CD8-positive, alpha-beta memory T cell (primary cell): ENCODE results near the gene GBF1. TPM values are rescaled to one million over a fixed set of nuclear protein-coding genes. Genes with fewer than 3 reads are reported as not detected.

Experiments
- CTCF ChIA-PET: fragments of 350-600 bp; sonication (Branson Sonifier 250); formaldehyde crosslinking; loops from one replicate; lab custom pipeline; 2021; ENCODE audit warnings: antibody characterized with exemption; lab: Charles Lee
- POLR2A ChIA-PET: fragments of 350-600 bp; sonication (Branson Sonifier 250); formaldehyde crosslinking; loops from one replicate; lab custom pipeline; 2021; ENCODE audit warnings: antibody characterized with exemption; lab: Charles Lee
- DNase-seq, 5 donors: peaks; one replicate each; pipeline versions ENCODE4 v3.0.0 to v3.0.0-alpha.2; 2020 to 2022; ENCODE audit warnings: mixed read lengths in 1 of 5
- H3K27ac ChIP-seq: one replicate; pipeline ENCODE4 v1.7.0; 2013; ENCODE audit warnings: low read depth, mild to moderate bottlenecking, low read length, moderate library complexity
- H3K27me3 ChIP-seq: 2 replicates; pipeline ENCODE4 v1.7.0; 2013; ENCODE audit warnings: low read length, mild to moderate bottlenecking; ENCODE audit not compliant: insufficient read depth, poor library complexity, severe bottlenecking
- H3K36me3 ChIP-seq: 2 replicates; pipeline ENCODE4 v1.7.0; 2013; ENCODE audit warnings: mild to moderate bottlenecking, low read length, moderate library complexity; ENCODE audit not compliant: insufficient read depth
- H3K4me1 ChIP-seq: 2 replicates; pipeline ENCODE4 v1.7.0; 2013; ENCODE audit warnings: mild to moderate bottlenecking, low read length, moderate library complexity; ENCODE audit not compliant: insufficient read depth
- H3K4me3 ChIP-seq: 2 replicates; pipeline ENCODE4 v1.7.0; 2013; ENCODE audit warnings: mild to moderate bottlenecking, low read length
- H3K9me3 ChIP-seq: 2 replicates; pipeline ENCODE4 v1.7.0; 2013; ENCODE audit warnings: mild to moderate bottlenecking, low read length
- H3K27ac Mint-ChIP-seq, 8 donors: one replicate each; pipeline ENCODE4 v1.8.0; 2020 to 2021; ENCODE audit warnings: mixed read lengths in 8 of 8, mild to moderate bottlenecking in 6 of 8, inconsistent platforms in 3 of 8, moderate library complexity in 3 of 8
- H3K27me3 Mint-ChIP-seq, 2 donors: one replicate each; pipeline ENCODE4 v1.8.0; 2020 to 2021; ENCODE audit warnings: mixed read lengths in 2 of 2, mild to moderate bottlenecking in 1 of 2, moderate library complexity in 1 of 2
- H3K36me3 Mint-ChIP-seq, 3 donors: one replicate each; pipeline ENCODE4 v1.8.0; 2020 to 2021; ENCODE audit warnings: mixed read lengths in 3 of 3, inconsistent platforms in 1 of 3, mild to moderate bottlenecking in 1 of 3
- H3K4me1 Mint-ChIP-seq, 3 donors: one replicate each; pipeline ENCODE4 v1.8.0; 2020 to 2021; ENCODE audit warnings: mixed read lengths in 3 of 3, inconsistent platforms in 1 of 3, mild to moderate bottlenecking in 1 of 3
- H3K4me3 Mint-ChIP-seq, 7 donors: one replicate each; pipeline ENCODE4 v1.8.0; 2020 to 2021; ENCODE audit warnings: mixed read lengths in 7 of 7, mild to moderate bottlenecking in 6 of 7, moderate library complexity in 4 of 7, inconsistent platforms in 2 of 7
- H3K9me3 Mint-ChIP-seq, 5 donors: one replicate each; pipeline ENCODE4 v1.8.0; 2020 to 2022; ENCODE audit warnings: mixed read lengths in 5 of 5, mild to moderate bottlenecking in 3 of 5, moderate library complexity in 2 of 5, inconsistent platforms in 1 of 5
- polyA plus RNA-seq: library from polyadenylated mRNA; unstranded; fragments of 300-500 nt; fragmentation: Illumina TruSeq; gene quantifications from one replicate; pipeline ENCODE4 v1.2.3, GENCODE V29; 2021
- total RNA-seq, 2 experiments: library from RNA; stranded (reverse); gene quantifications; one replicate each; pipeline ENCODE4 v1.2.3, GENCODE V29; 2021

GBF1 gene
- total and polyA plus RNA-seq, 3 experiments from 2014 or later, result 21.6 to 39.2 (median 38.7) TPM

- H3K27ac Mint-ChIP-seq, result peak overlapping the region in 5 of 8 donors; percentile 23 to 93 (median 54)
- Histone ChIP-seq H3K36me3 (peaks cover 8% of the 10 kb centered on the region), H3K4me1 (peaks cover 28% of the 10 kb centered on the region), H3K27me3 (no peaks in the 10 kb centered on the region), H3K4me3 (no peak overlapping the region), H3K9me3 (no peaks in the 10 kb centered on the region), H3K27ac (no peak overlapping the region)
- H3K36me3 Mint-ChIP-seq, result peaks cover 0 to 55% (median 0%) of the 10 kb centered on the region in 3 donors
- ChIA-PET POLR2A (no interaction called here), CTCF (interaction anchor here (1.0 to 5.9 kb wide), 5 partner anchors 17 to 170 kb away, joined by 3 to 64 read pairs (median 3); partner anchors contain the start of gene C10orf95)
- no peaks in the 10 kb centered on the region for H3K27me3 Mint-ChIP-seq
- peak overlapping the region in 1 of 7 donors; percentile 48 for H3K4me3 Mint-ChIP-seq
- DNase-seq, result no peak
- peaks cover 20 to 40% (median 20%) of the 10 kb centered on the region in 3 donors for H3K4me1 Mint-ChIP-seq
- H3K9me3 Mint-ChIP-seq, result no peaks in the 10 kb centered on the region
Observed at GRCh38 chr10:102401342-102401654, 156.0 kb downstream of the GBF1 start.

DNA sequence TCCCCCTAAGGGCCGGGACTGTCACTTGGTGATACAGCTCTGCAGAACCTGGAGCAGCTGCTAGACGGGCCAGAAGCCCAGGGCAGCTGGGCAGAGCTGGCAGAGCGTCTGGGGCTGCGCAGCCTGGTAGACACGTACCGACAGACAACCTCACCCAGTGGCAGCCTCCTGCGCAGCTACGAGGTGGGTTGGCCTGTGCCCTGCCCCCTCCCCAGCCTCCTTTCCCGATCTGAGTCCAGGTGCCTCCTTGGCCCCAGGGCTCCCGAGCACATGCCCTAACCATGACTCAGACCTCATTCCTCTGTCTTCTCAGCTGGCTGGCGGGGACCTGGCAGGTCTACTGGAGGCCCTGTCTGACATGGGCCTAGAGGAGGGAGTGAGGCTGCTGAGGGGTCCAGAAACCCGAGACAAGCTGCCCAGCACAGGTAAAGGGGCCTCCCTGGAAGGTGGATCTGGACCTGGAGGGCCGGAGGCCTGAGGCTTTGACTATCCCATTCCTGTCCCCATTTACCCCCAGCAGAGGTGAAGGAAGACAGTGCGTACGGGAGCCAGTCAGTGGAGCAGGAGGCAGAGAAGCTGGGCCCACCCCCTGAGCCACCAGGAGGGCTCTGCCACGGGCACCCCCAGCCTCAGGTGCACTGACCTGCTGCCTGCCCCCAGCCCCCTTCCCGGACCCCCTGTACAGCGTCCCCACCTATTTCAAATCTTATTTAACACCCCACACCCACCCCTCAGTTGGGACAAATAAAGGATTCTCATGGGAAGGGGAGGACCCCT, 156.6 kb downstream of the GBF1 start:
- Histone ChIP-seq H3K4me3 (no peak overlapping the region), H3K27ac (no peak overlapping the region), H3K4me1 (peaks cover 22% of the 10 kb centered on the region), H3K9me3 (no peaks in the 10 kb centered on the region), H3K27me3 (no peaks in the 10 kb centered on the region), H3K36me3 (peaks cover 8% of the 10 kb centered on the region)
- no peaks in the 10 kb centered on the region for H3K27me3 Mint-ChIP-seq
- peaks cover 0 to 49% (median 0%) of the 10 kb centered on the region in 3 donors for H3K36me3 Mint-ChIP-seq
- no peak for DNase-seq
- no peaks in the 10 kb centered on the region for H3K9me3 Mint-ChIP-seq
- ChIA-PET POLR2A (no interaction called here), CTCF (interaction anchor here (1.0 to 5.9 kb wide), 6 partner anchors 17 to 172 kb away, joined by 3 to 64 read pairs (median 4); partner anchors contain the start of gene C10orf95)
- H3K4me3 Mint-ChIP-seq, result peak overlapping the region in 1 of 7 donors; percentile 48
- H3K27ac Mint-ChIP-seq, result peak overlapping the region in 2 of 8 donors; percentile 54 to 73
- peaks cover 14 to 34% (median 17%) of the 10 kb centered on the region in 3 donors for H3K4me1 Mint-ChIP-seq

- no peaks in the 10 kb centered on the region for H3K27me3 Mint-ChIP-seq
- POLR2A ChIA-PET, result no interaction called here
- no peak for DNase-seq
- no peak overlapping the region for H3K4me3 ChIP-seq
- H3K36me3 ChIP-seq, result peaks cover 8% of the 10 kb centered on the region
- H3K27ac Mint-ChIP-seq, result no peak overlapping the region
- H3K36me3 Mint-ChIP-seq, result peaks cover 0 to 44% (median 0%) of the 10 kb centered on the region in 3 donors
- peaks cover 12 to 28% (median 17%) of the 10 kb centered on the region in 3 donors for H3K4me1 Mint-ChIP-seq
- CTCF ChIA-PET, result interaction anchor here (1.0 to 4.3 kb wide), 5 partner anchors 12 to 172 kb away, joined by 3 to 27 read pairs (median 5); no protein-coding TSS in a partner anchor
- H3K27ac ChIP-seq, result no peak overlapping the region
- H3K9me3 Mint-ChIP-seq, result no peaks in the 10 kb centered on the region
- H3K9me3 ChIP-seq, result no peaks in the 10 kb centered on the region
- H3K4me1 ChIP-seq, result peaks cover 19% of the 10 kb centered on the region
- no peak overlapping the region for H3K4me3 Mint-ChIP-seq
- H3K27me3 ChIP-seq, result no peaks in the 10 kb centered on the region
Observed at GRCh38 chr10:102402512-102402896, 157.2 kb downstream of the GBF1 start.

GRCh38 chr10:102403115-102403514, 157.8 kb downstream of the GBF1 start:
- Mint-ChIP-seq H3K4me3 (no peak overlapping the region), H3K9me3 (no peaks in the 10 kb centered on the region), H3K27me3 (peaks cover 0 to 1% of the 10 kb centered on the region in 2 donors), H3K4me1 (peaks cover 10 to 24% (median 14%) of the 10 kb centered on the region in 3 donors), H3K36me3 (peaks cover 0 to 38% (median 0%) of the 10 kb centered on the region in 3 donors), H3K27ac (no peak overlapping the region)
- H3K27me3 ChIP-seq, result peaks cover under 1% of the 10 kb centered on the region
- ChIA-PET POLR2A (interaction anchor here (0.9 to 1.0 kb wide), 3 partner anchors 9 to 47 kb away, joined by 3 to 9 read pairs (median 3); no protein-coding TSS in a partner anchor), CTCF (interaction anchor here (0.9 to 4.3 kb wide), 13 partner anchors 8 to 177 kb away, joined by 3 to 27 read pairs (median 4); partner anchors contain the start of genes C10orf95, ELOVL3 and NFKB2)
- no peak overlapping the region for H3K27ac ChIP-seq
- DNase-seq, result no peak
- peaks cover 8% of the 10 kb centered on the region for H3K36me3 ChIP-seq
- peaks cover 19% of the 10 kb centered on the region for H3K4me1 ChIP-seq
- H3K9me3 ChIP-seq, result no peaks in the 10 kb centered on the region
- H3K4me3 ChIP-seq, result no peak overlapping the region

DNA sequence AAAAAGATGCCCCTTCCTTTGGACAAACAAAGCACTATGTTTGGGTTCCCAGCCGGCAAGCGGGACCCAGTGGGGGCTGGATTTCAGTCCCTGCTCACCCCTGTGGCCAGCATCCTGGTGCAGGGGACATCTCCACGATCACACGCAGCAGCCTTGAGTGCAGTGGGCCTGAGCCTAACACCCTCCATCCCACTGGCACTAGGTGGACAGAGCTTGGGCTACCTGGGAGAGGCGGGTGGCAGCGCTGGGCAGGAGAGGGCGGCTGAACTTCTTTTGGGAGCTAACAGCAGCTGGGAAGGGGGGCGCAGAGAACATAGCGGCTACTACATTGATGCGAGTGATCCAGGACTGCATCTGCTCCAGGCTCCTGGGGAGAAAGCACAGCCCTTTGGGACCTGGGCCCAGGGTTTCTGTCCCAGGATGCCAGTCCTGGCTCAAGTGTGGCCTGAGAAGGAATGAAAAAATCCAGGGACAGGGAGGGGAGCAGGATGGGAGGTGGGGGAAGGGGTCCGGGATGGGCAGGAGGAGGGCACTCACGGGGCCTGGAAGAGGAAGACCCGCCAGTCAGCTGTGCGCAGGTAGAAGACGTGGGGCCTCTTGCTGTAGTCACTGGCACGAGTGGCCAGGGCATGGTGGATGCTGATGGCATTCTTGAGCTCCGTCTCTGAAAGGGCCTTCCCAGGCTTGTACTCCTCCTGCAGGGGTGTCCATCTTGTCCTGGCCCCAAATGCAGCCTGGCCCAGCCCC, 159.2 kb downstream of the GBF1 start:
- no peak overlapping the region for H3K4me3 ChIP-seq
- H3K4me1 ChIP-seq, result peaks cover 15% of the 10 kb centered on the region
- H3K27ac ChIP-seq, result no peak overlapping the region
- POLR2A ChIA-PET, result interaction anchor here (0.7 to 1.0 kb wide), 4 partner anchors 10 to 61 kb away, joined by 3 to 9 read pairs (median 5); no protein-coding TSS in a partner anchor
- H3K4me3 Mint-ChIP-seq, result no peak overlapping the region
- no peak for DNase-seq
- peaks cover 8% of the 10 kb centered on the region for H3K36me3 ChIP-seq
- peak overlapping the region in 1 of 8 donors; percentile 79 for H3K27ac Mint-ChIP-seq
- H3K4me1 Mint-ChIP-seq, result peaks cover 10 to 21% (median 12%) of the 10 kb centered on the region in 3 donors
- H3K9me3 Mint-ChIP-seq, result no peaks in the 10 kb centered on the region
- H3K36me3 Mint-ChIP-seq, result peaks cover 0 to 28% (median 0%) of the 10 kb centered on the region in 3 donors
- peaks cover 3 to 9% of the 10 kb centered on the region in 2 donors for H3K27me3 Mint-ChIP-seq
- peaks cover 6% of the 10 kb centered on the region for H3K27me3 ChIP-seq
- CTCF ChIA-PET, result interaction anchor here (0.8 to 4.3 kb wide), 11 partner anchors 9 to 178 kb away, joined by 3 to 27 read pairs (median 4); partner anchors contain the start of genes ELOVL3, NFKB2 and PSD
- H3K9me3 ChIP-seq, result no peaks in the 10 kb centered on the region

DNA sequence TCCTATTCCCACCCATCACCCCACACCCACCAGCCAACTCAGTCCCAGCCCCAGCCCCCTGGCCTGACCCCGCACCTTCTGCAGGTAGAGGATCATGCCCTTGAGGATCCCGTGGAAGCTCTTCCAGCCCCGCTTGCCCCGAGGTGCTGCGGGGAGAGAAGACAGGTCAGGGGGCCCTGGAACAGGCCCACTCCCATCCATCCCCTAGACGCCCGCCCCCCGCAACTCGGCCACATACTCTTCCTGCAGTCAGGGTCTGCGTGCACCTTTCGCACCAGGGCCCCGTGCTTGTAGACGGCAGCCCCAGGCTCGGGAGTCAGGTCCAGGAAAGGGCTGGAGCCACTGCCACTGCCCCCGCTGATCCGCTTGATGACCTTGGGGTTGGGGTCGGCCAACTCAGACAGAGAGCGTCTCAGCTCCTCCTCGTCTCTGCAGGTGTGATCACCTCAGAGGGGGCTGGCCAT, 159.8 kb downstream of the GBF1 start:
- Histone ChIP-seq H3K9me3 (no peaks in the 10 kb centered on the region), H3K4me1 (peaks cover 15% of the 10 kb centered on the region), H3K36me3 (peaks cover 8% of the 10 kb centered on the region), H3K27me3 (peaks cover 12% of the 10 kb centered on the region), H3K4me3 (no peak overlapping the region), H3K27ac (no peak overlapping the region)
- H3K27ac Mint-ChIP-seq, result peak overlapping the region in 1 of 8 donors; percentile 79
- H3K9me3 Mint-ChIP-seq, result no peaks in the 10 kb centered on the region
- no peak for DNase-seq
- CTCF ChIA-PET, result interaction anchor here (0.8 to 4.3 kb wide), 4 partner anchors 10 to 175 kb away, joined by 3 to 27 read pairs (median 5); partner anchors contain the start of genes NFKB2 and PSD
- H3K36me3 Mint-ChIP-seq, result peaks cover 0 to 23% (median 0%) of the 10 kb centered on the region in 3 donors
- peaks cover 9 to 15% of the 10 kb centered on the region in 2 donors for H3K27me3 Mint-ChIP-seq
- POLR2A ChIA-PET, result no interaction called here
- H3K4me1 Mint-ChIP-seq, result peaks cover 11 to 21% (median 14%) of the 10 kb centered on the region in 3 donors
- H3K4me3 Mint-ChIP-seq, result peak overlapping the region in 1 of 7 donors; percentile 54

DNA sequence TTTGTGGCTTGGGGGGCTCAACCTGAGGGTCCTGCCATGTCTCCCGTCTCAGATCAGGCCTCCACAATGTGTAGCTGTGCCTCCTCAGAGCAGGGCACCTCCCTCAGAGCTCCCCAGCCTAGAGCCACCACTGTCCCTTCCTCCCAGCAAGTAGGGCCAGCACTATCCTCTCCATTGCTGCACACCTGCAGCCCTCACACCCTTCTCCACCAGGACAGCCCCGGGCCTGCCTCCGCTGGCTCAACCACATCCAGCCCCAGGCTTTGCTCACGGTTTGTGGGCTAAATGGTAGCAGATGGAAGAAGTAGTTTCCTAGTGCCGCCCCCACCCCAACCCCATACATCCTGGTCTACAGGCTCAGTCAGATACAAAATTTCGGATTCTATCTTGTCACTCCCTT, 160.3 kb downstream of the GBF1 start:
- H3K27ac Mint-ChIP-seq, result peak overlapping the region in 2 of 8 donors; percentile 52 to 74
- POLR2A ChIA-PET, result no interaction called here
- H3K36me3 Mint-ChIP-seq, result peaks cover 0 to 18% (median 0%) of the 10 kb centered on the region in 3 donors

More for the DNA sequence above, 160.3 kb downstream of the GBF1 start:
- H3K4me1 ChIP-seq, result peaks cover 15% of the 10 kb centered on the region
- no peak overlapping the region for H3K4me3 ChIP-seq
- no peak overlapping the region for H3K27ac ChIP-seq
- H3K9me3 Mint-ChIP-seq, result no peaks in the 10 kb centered on the region
- DNase-seq, result no peak
- CTCF ChIA-PET, result interaction anchor here (0.7 to 4.3 kb wide), 4 partner anchors 10 to 175 kb away, joined by 3 to 27 read pairs (median 4); partner anchors contain the start of genes NFKB2 and PSD
- H3K4me3 Mint-ChIP-seq, result peak overlapping the region in 2 of 7 donors; percentile 54 to 59
- H3K27me3 ChIP-seq, result peaks cover 15% of the 10 kb centered on the region
- peaks cover 11 to 20% (median 14%) of the 10 kb centered on the region in 3 donors for H3K4me1 Mint-ChIP-seq
- no peaks in the 10 kb centered on the region for H3K9me3 ChIP-seq
- peaks cover 8% of the 10 kb centered on the region for H3K36me3 ChIP-seq
- H3K27me3 Mint-ChIP-seq, result peaks cover 10 to 16% of the 10 kb centered on the region in 2 donors
